CD14-positive monocyte (primary cell): ENCODE data around the gene SCCPDH. TPM values are rescaled to one million over a fixed set of nuclear protein-coding genes. Genes with fewer than 3 reads are reported as not detected.

Experiments used
- DNase-seq, 3 donors: peaks; one replicate each; pipeline ENCODE4 v3.0.0-alpha.2; 2011 to 2022
- H2AFZ ChIP-seq: 2 replicates; pipeline ENCODE4 v1.6.0; 2012; ENCODE audit warnings: mild to moderate bottlenecking, low read depth, low read length, inconsistent platforms; ENCODE audit not compliant: insufficient read depth, poor library complexity, severe bottlenecking
- H3K27ac ChIP-seq, 2 donors: 1 replicate in 1 of 2; 2 replicates in 1 of 2; pipeline ENCODE4 v1.5.1; 2012 to 2013; ENCODE audit warnings: low read length in 2 of 2, control low read depth in 1 of 2, inconsistent platforms in 1 of 2, low read depth in 1 of 2, mild to moderate bottlenecking in 1 of 2
- H3K27me3 ChIP-seq, 2 donors: one replicate each; pipeline versions ENCODE4 v1.6.0 to v1.6.1; 2011 to 2013; ENCODE audit warnings: low read length in 2 of 2; ENCODE audit not compliant: control insufficient read depth in 2 of 2, insufficient read depth in 2 of 2
- H3K36me3 ChIP-seq, 2 donors: replicated peaks in 1 of 2; 1 replicate in 1 of 2; 2 replicates in 1 of 2; pipeline versions ENCODE4 v1.5.1 to v1.6.1; 2012 to 2013; ENCODE audit warnings: low read length in 2 of 2, control low read depth in 1 of 2, inconsistent platforms in 1 of 2, mild to moderate bottlenecking in 1 of 2; ENCODE audit not compliant: insufficient read depth in 2 of 2, control insufficient read depth in 1 of 2
- H3K4me1 ChIP-seq, 2 donors: 1 replicate in 1 of 2; 2 replicates in 1 of 2; pipeline versions ENCODE4 v1.5.1 to v1.6.1; 2012 to 2013; ENCODE audit warnings: low read length in 2 of 2, control low read depth in 1 of 2, inconsistent platforms in 1 of 2, mild to moderate bottlenecking in 1 of 2, moderate library complexity in 1 of 2; ENCODE audit not compliant: insufficient read depth in 2 of 2, control insufficient read depth in 1 of 2
- H3K4me2 ChIP-seq: replicated peaks from 2 replicates; pipeline ENCODE3; 2012; ENCODE audit warnings: low read length, moderate library complexity, mild to moderate bottlenecking; ENCODE audit not compliant: poor library complexity, severe bottlenecking; ENCODE audit errors: extremely low read depth
- H3K4me3 ChIP-seq, 3 experiments: fragments of 200-600 bp in 1 of 3; sonication (generic) in 1 of 3; replicated peaks in 1 of 3; 1 replicate in 2 of 3; 2 replicates in 1 of 3; pipeline ENCODE4 v1.5.1; 2011 to 2013; ENCODE audit warnings: low read length in 3 of 3, mild to moderate bottlenecking in 3 of 3, control low read depth in 2 of 3, low read depth in 2 of 3, inconsistent platforms in 1 of 3, moderate library complexity in 1 of 3
- H3K79me2 ChIP-seq: 2 replicates; pipeline ENCODE4 v1.6.0; 2012; ENCODE audit warnings: mild to moderate bottlenecking, control low read depth, inconsistent platforms, low read length, moderate library complexity; ENCODE audit not compliant: insufficient read depth
- H3K9ac ChIP-seq: 2 replicates; pipeline ENCODE4 v1.6.0; 2017; ENCODE audit warnings: low read length, mild to moderate bottlenecking; ENCODE audit not compliant: insufficient read depth, poor library complexity, severe bottlenecking
- H3K9me3 ChIP-seq, 2 donors: replicated peaks in 1 of 2; 1 replicate in 1 of 2; 2 replicates in 1 of 2; pipeline versions ENCODE4 v1.5.1 to v1.6.1; 2012 to 2013; ENCODE audit warnings: low read length in 2 of 2, control low read depth in 1 of 2; ENCODE audit not compliant: control insufficient read depth in 1 of 2, insufficient read depth in 1 of 2
- H4K20me1 ChIP-seq: 2 replicates; pipeline ENCODE4 v1.6.0; 2012; ENCODE audit warnings: mild to moderate bottlenecking, low read length, control low read depth, moderate library complexity; ENCODE audit not compliant: insufficient read depth
- H3K27ac Mint-ChIP-seq, 7 donors: one replicate each; pipeline ENCODE4 v1.8.0; 2020; ENCODE audit warnings: mild to moderate bottlenecking in 7 of 7, mixed read lengths in 7 of 7, moderate library complexity in 6 of 7, inconsistent platforms in 2 of 7
- H3K27me3 Mint-ChIP-seq, 3 donors: one replicate each; pipeline ENCODE4 v1.8.0; 2021 to 2022; ENCODE audit warnings: low read depth in 3 of 3, mild to moderate bottlenecking in 3 of 3, mixed read lengths in 3 of 3, moderate library complexity in 3 of 3, inconsistent platforms in 1 of 3
- H3K36me3 Mint-ChIP-seq, 2 donors: one replicate each; pipeline ENCODE4 v1.8.0; 2020; ENCODE audit warnings: mixed read lengths in 2 of 2, inconsistent platforms in 1 of 2, mild to moderate bottlenecking in 1 of 2
- H3K4me1 Mint-ChIP-seq: one replicate; pipeline ENCODE4 v1.8.0; 2020; ENCODE audit warnings: mild to moderate bottlenecking, mixed read lengths
- H3K4me3 Mint-ChIP-seq, 2 donors: one replicate each; pipeline ENCODE4 v1.8.0; 2020; ENCODE audit warnings: mild to moderate bottlenecking in 2 of 2, mixed read lengths in 2 of 2, moderate library complexity in 1 of 2
- H3K9me3 Mint-ChIP-seq, 7 donors: one replicate each; pipeline ENCODE4 v1.8.0; 2020 to 2022; ENCODE audit warnings: mixed read lengths in 7 of 7, mild to moderate bottlenecking in 6 of 7, moderate library complexity in 6 of 7, inconsistent platforms in 2 of 7
- CTCF ChIP-seq: fragments of 200-600 bp; IDR thresholded peaks from one replicate; pipeline ENCODE4 v1.8.0; 2022; ENCODE audit warnings: antibody characterized with exemption, mild to moderate bottlenecking
- WGBS: methylation state at CpG from one replicate; pipeline ENCODE4 v1.1.5; 2013; ENCODE audit warnings: missing lambda C conversion rate; ENCODE audit not compliant: insufficient coverage; 5-methylcytosine and 5-hydroxymethylcytosine counted together
- intact Hi-C, 2 donors: fragments of 100-400 bp; cut with micrococcal nuclease; formaldehyde crosslinking; loops; one replicate each; pipeline versions ENCODE4 v1.15.0 to v1.15.1; 2023
- polyA plus RNA-seq, 3 donors: library from polyadenylated mRNA; depleted of rRNA in 1 of 3; unstranded in 2 of 3; stranded (reverse) in 1 of 3; fragments of 300-500 nt in 2 of 3; fragments of >200 nt in 1 of 3; fragmentation: Illumina TruSeq in 2 of 3; gene quantifications; 1 replicate in 2 of 3; 2 replicates in 1 of 3; pipeline ENCODE4 v1.2.3, GENCODE V29; 2012 to 2021

SCCPDH gene
- polyA plus RNA-seq, 3 donors = 7.3 to 25.3 (median 22.7) TPM

GRCh38 chr1:246805135-246805716 is 81.0 kb downstream of the SCCPDH start:
- peaks cover 7% of the 10 kb centered on the region for H3K4me1 Mint-ChIP-seq
- WGBS = 77% methylated on average over 4 of the region's 10 CpGs

GRCh38 chr1:246809473-246809872 is 85.3 kb downstream of the SCCPDH start:
- Mint-ChIP-seq H3K27me3 (peaks cover 0 to 3% (median 0%) of the 10 kb centered on the region in 3 donors), H3K36me3 (no peaks in the 10 kb centered on the region), H3K9me3 (peaks cover 0 to 2% (median 0%) of the 10 kb centered on the region in 7 donors), H3K27ac (no peak overlapping the region), H3K4me3 (no peak overlapping the region), H3K4me1 (peaks cover 11% of the 10 kb centered on the region)
- Histone ChIP-seq H4K20me1 (no peaks in the 10 kb centered on the region), H3K9me3 (no peaks in the 10 kb centered on the region), H3K27me3 (no peaks in the 10 kb centered on the region), H3K4me3 (no peak overlapping the region), H2AFZ (no peak overlapping the region), H3K4me1 (peaks cover 0 to 4% of the 10 kb centered on the region in 2 donors), H3K79me2 (no peaks in the 10 kb centered on the region), H3K9ac (no peak overlapping the region), H3K4me2 (no peak overlapping the region), H3K27ac (no peak overlapping the region), H3K36me3 (no peaks in the 10 kb centered on the region)
- DNase-seq = no peak
- no peak for TF ChIP-seq CTCF
- WGBS = 96% methylated on average over 3 of the region's 6 CpGs
- intact Hi-C loops = no loop called here

More at GRCh38 chr1:246805135-246805716, 81.0 kb downstream of the SCCPDH start:
- no peak overlapping the region for H2AFZ ChIP-seq
- no peak overlapping the region for H3K4me3 Mint-ChIP-seq
- no peak overlapping the region for H3K9ac ChIP-seq
- H3K36me3 Mint-ChIP-seq = no peaks in the 10 kb centered on the region
- no peak overlapping the region for H3K27ac Mint-ChIP-seq
- H3K36me3 ChIP-seq = no peaks in the 10 kb centered on the region
- no peaks in the 10 kb centered on the region for H3K79me2 ChIP-seq
- no peaks in the 10 kb centered on the region for H3K27me3 ChIP-seq
- H4K20me1 ChIP-seq = no peaks in the 10 kb centered on the region
- H3K4me3 ChIP-seq = no peak overlapping the region
- intact Hi-C loops = no loop called here
- peaks cover 0 to 5% (median 3%) of the 10 kb centered on the region in 3 donors for H3K27me3 Mint-ChIP-seq
- TF ChIP-seq CTCF = no peak
- H3K27ac ChIP-seq = no peak overlapping the region
- DNase-seq = no peak
- no peak overlapping the region for H3K4me2 ChIP-seq
- peaks cover 0 to 6% of the 10 kb centered on the region in 2 donors for H3K9me3 ChIP-seq
- peaks cover 0 to 4% of the 10 kb centered on the region in 2 donors for H3K4me1 ChIP-seq
- H3K9me3 Mint-ChIP-seq = peaks cover 2 to 14% (median 7%) of the 10 kb centered on the region in 7 donors
